Activated B cell treated with CpG ODN at 0.5 μM for 24 hours (primary cell): ENCODE data around the gene CCR3. TPM values are rescaled to one million over a fixed set of nuclear protein-coding genes. Genes with fewer than 3 reads are reported as not detected.
A peak's percentile ranks its signal among the peaks of the same experiment; 100 is the strongest.

Experiments
- ATAC-seq: fragments of 200-7000 bp; cut with Tn5 transposase; one replicate; pipeline ENCODE4 v1.10.0; 2021; ENCODE audit warnings: low read depth, mild to moderate bottlenecking, moderate library complexity
- CTCF ChIA-PET: fragments of 350-600 bp; sonication (Branson Sonifier 250); formaldehyde crosslinking; loops from one replicate; lab custom pipeline; 2021; ENCODE audit warnings: antibody characterized with exemption; lab: Charles Lee
- POLR2A ChIA-PET: fragments of 350-600 bp; sonication (Branson Sonifier 250); formaldehyde crosslinking; loops from one replicate; lab custom pipeline; 2021; ENCODE audit warnings: antibody characterized with exemption; lab: Charles Lee
- DNase-seq: peaks from one replicate; pipeline ENCODE4 v3.0.0; 2022
- H3K27ac Mint-ChIP-seq: one replicate; pipeline ENCODE4 v1.8.0; 2020; ENCODE audit warnings: mixed read lengths
- H3K27me3 Mint-ChIP-seq: one replicate; pipeline ENCODE4 v1.8.0; 2021; ENCODE audit warnings: mixed read lengths
- H3K36me3 Mint-ChIP-seq: one replicate; pipeline ENCODE4 v1.8.0; 2021; ENCODE audit warnings: low read depth, mixed read lengths
- H3K4me1 Mint-ChIP-seq: one replicate; pipeline ENCODE4 v1.8.0; 2021; ENCODE audit warnings: mixed read lengths
- H3K4me3 Mint-ChIP-seq: one replicate; pipeline ENCODE4 v1.8.0; 2020; ENCODE audit warnings: mild to moderate bottlenecking, mixed read lengths
- H3K9me3 Mint-ChIP-seq: one replicate; pipeline ENCODE4 v1.8.0; 2020; ENCODE audit warnings: mixed read lengths
- intact Hi-C: fragments of 100-400 bp; cut with micrococcal nuclease; formaldehyde crosslinking; loops from one replicate; pipeline ENCODE4 v1.15.1; 2024
- total RNA-seq: library from RNA; stranded (reverse); gene quantifications from 2 replicates; pipeline ENCODE4 v1.2.3, GENCODE V29; 2022
- TF ChIP-seq, protein P1 (sequence below): fragments of 200-600 bp; IDR thresholded peaks from one replicate; pipeline ENCODE4 v1.8.0; 2022; ENCODE audit warnings: antibody characterized with exemption, mild to moderate bottlenecking

The CCR3 gene
- total RNA-seq, 1 donor from 2014 or later: not detected

DNA sequence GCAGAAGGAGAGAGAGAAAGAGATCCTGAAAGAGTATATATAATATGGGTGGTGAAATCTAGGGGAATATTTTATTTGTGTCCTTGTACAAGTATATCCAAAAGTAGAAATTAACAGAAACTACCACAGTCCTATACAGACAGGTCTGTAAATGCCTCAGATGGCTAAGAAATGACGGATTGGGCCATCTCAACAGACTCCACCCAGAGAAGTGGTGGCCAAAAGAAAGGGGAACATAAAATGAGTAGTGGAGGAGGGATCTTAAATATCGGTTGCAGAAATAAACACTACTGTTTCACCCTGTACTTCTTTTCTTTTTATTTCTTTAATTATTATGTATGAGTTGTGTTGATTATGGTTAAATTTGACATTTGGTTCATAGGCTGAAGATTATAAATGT lies 47.7 kb downstream of the CCR3 start:
- intact Hi-C loops: no loop called here
- TF ChIP-seq, protein P1, sequence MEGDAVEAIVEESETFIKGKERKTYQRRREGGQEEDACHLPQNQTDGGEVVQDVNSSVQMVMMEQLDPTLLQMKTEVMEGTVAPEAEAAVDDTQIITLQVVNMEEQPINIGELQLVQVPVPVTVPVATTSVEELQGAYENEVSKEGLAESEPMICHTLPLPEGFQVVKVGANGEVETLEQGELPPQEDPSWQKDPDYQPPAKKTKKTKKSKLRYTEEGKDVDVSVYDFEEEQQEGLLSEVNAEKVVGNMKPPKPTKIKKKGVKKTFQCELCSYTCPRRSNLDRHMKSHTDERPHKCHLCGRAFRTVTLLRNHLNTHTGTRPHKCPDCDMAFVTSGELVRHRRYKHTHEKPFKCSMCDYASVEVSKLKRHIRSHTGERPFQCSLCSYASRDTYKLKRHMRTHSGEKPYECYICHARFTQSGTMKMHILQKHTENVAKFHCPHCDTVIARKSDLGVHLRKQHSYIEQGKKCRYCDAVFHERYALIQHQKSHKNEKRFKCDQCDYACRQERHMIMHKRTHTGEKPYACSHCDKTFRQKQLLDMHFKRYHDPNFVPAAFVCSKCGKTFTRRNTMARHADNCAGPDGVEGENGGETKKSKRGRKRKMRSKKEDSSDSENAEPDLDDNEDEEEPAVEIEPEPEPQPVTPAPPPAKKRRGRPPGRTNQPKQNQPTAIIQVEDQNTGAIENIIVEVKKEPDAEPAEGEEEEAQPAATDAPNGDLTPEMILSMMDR: no peak
- CTCF ChIA-PET: no interaction called here

DNA sequence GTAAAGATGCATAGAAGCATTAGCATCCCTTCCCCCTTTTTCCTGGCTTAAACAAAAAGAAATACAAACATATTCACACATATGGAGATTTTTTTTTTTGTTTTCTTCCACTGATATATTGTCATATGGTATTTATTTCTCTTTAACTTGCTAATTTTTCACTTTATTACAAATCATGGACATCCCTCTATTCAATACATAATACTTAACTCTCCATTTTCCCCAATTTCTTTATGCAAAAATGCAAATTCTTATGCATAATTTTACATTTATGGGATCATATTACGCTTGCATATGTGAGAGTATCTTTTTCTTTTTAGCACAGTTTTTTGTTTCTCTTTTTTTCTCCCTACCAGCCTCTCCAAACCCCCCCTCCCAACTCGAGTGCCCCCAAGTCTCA lies 48.8 kb downstream of the CCR3 start:
- intact Hi-C loops: no loop called here
- TF ChIP-seq, protein P1: no peak
- no peaks in the 10 kb centered on the region for H3K27me3 Mint-ChIP-seq
- no peaks in the 10 kb centered on the region for H3K9me3 Mint-ChIP-seq
- no peak for DNase-seq
- no peaks in the 10 kb centered on the region for H3K36me3 Mint-ChIP-seq
- peaks cover 23% of the 10 kb centered on the region for H3K4me1 Mint-ChIP-seq
- POLR2A ChIA-PET: no interaction called here
- no peak overlapping the region for H3K27ac Mint-ChIP-seq
- CTCF ChIA-PET: no interaction called here
- no peak overlapping the region for H3K4me3 Mint-ChIP-seq
- no peak for ATAC-seq

More for the DNA sequence above, 47.7 kb downstream of the CCR3 start:
- Mint-ChIP-seq H3K36me3 (no peaks in the 10 kb centered on the region), H3K4me1 (peaks cover 19% of the 10 kb centered on the region), H3K4me3 (no peak overlapping the region), H3K9me3 (no peaks in the 10 kb centered on the region), H3K27me3 (no peaks in the 10 kb centered on the region), H3K27ac (no peak overlapping the region)
- DNase-seq (no peak), ATAC-seq (no peak)
- POLR2A ChIA-PET: no interaction called here

DNA sequence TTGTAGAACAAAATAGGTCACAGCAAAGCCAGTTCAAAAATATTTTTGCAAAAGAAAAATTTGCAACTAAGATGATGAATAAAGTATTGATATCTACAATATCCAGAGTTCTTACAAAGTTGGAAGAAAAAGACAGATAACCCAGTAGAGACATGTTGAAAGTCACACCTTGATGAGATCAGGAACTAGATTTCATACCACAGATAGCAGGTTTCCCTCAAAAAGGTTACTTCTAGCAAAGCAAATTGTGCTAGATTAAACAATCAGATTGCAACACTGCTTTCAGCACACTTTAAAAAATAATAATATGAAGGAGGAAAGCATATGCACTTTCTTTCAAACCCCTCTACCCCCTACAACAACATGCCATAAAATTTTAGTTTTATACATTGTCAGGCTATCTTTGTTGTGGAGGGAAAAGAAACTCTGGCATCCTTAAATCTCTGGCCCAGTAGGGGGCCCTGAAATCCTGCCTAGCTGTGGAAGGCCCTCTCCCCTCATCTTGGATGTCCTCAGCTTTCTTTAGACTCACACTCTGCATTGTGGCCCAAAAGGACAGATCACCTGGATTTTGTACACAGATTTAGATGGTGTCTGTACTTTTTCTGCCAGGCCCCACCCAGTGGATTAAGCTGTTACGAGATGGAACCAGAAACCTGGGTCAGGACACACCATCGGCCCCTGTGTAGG lies 50.9 kb downstream of the CCR3 start:
- Mint-ChIP-seq H3K36me3 (no peaks in the 10 kb centered on the region), H3K9me3 (no peaks in the 10 kb centered on the region), H3K4me1 (peaks cover 33% of the 10 kb centered on the region), H3K27ac (no peak overlapping the region), H3K4me3 (no peak overlapping the region), H3K27me3 (no peaks in the 10 kb centered on the region)
- intact Hi-C loops: no loop called here
- no peak for ATAC-seq
- POLR2A ChIA-PET: no interaction called here
- TF ChIP-seq, protein P1: no peak
- CTCF ChIA-PET: interaction anchor here (0.9 to 1.4 kb wide), 3 partner anchors 17 to 77 kb away, joined by 3 to 4 read pairs (median 3); no protein-coding TSS in a partner anchor
- no peak for DNase-seq

DNA sequence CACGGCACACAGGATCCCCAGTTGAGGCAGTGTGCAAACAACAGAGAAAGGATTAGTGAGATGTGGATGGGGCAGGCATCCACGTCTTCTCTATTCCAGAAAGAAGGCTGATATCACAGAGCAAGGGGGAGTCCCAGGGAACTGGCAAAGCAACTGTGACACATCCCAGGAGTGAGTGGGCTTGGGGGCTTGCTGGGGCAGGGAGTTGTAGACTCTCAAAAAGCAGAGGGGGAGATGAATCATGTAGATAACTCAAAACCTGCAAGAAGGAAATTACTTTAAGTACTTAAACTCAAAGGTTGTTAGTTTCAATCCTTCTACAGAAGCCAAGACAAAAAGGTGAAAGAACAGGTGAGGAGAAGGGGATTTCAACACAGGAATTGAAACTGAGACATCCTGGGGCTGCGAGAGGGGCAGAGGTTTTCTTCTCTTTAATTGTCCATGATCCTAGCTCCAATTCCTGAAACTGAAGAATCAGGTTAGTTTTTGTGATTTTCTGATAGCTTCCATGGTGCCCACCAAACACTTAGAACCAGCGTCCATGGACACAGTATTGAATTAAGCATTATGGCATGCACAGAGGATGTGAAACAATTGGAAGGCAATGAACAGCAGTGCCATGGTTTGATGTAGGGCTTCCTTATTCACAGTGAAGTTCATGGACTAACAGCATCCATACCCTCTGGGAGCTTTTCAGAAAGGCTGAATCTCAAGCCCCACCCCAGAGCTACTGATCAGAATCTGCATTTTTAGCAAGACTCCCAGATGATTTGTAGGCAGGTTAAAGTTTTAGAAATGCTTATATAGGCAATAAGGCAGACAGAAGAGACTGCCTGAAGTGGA lies 52.0 kb downstream of the CCR3 start:
- Mint-ChIP-seq H3K9me3 (no peaks in the 10 kb centered on the region), H3K4me1 (peaks cover 41% of the 10 kb centered on the region), H3K27ac (peak overlapping the region; percentile 9), H3K27me3 (no peaks in the 10 kb centered on the region), H3K4me3 (no peak overlapping the region), H3K36me3 (no peaks in the 10 kb centered on the region)
- ChIA-PET POLR2A (interaction anchor here (0.7 kb wide), 1 partner anchor 163 kb away, joined by 3 read pairs; no protein-coding TSS in a partner anchor), CTCF (interaction anchor here (0.9 to 1.5 kb wide), 3 partner anchors 21 to 74 kb away, joined by 3 to 5 read pairs (median 3); no protein-coding TSS in a partner anchor)
- peak; percentile 25 for ATAC-seq
- TF ChIP-seq, protein P1: no peak
- no peak for DNase-seq
- intact Hi-C loops: no loop called here

DNA sequence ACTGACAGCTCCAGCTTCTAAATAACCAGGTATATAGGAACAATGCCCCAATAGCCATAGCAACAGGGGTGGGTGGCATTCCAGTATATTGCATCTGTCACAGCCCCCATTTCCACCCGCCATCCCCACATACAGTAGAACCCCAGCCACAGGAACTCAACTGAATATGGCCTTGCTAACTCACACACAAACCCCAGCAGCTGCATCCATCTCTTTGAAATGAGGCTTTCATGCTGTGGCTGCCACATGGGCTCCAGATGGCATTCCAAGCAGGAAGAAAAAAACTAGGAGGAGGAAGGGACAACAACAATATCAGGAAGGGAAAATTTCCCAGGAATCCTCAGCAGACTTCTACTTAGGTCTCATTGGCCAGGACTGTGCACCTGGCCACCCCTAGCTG lies 54.6 kb downstream of the CCR3 start:
- intact Hi-C loops: no loop called here
- Mint-ChIP-seq H3K4me1 (peaks cover 65% of the 10 kb centered on the region), H3K9me3 (no peaks in the 10 kb centered on the region), H3K27me3 (no peaks in the 10 kb centered on the region), H3K4me3 (no peak overlapping the region), H3K27ac (no peak overlapping the region), H3K36me3 (no peaks in the 10 kb centered on the region)
- no peak for ATAC-seq
- POLR2A ChIA-PET: no interaction called here
- TF ChIP-seq, protein P1: no peak
- CTCF ChIA-PET: interaction anchor here (1.4 kb wide), 1 partner anchor 20 kb away, joined by 3 read pairs; no protein-coding TSS in a partner anchor
- no peak for DNase-seq
